Fibroblast of the aortic adventitia (primary cell): Measurements from ENCODE around the gene SLC26A9. TPM values are rescaled to one million over a fixed set of nuclear protein-coding genes. Genes with fewer than 3 reads are reported as not detected.

Source experiments
- DNase-seq: peaks from one replicate; pipeline ENCODE4 v3.0.0-alpha.2; 2010; ENCODE audit warnings: low read depth
- H3K4me3 ChIP-seq: 2 replicates; pipeline ENCODE4 v1.5.1; 2011; ENCODE audit warnings: low read depth, mild to moderate bottlenecking, control low read depth, low read length, moderate library complexity
- CTCF ChIP-seq: IDR thresholded peaks from 2 replicates; pipeline ENCODE4 v1.5.1; 2011; ENCODE audit warnings: mild to moderate bottlenecking, low read length, control low read depth, inconsistent platforms; ENCODE audit not compliant: insufficient read depth
- total RNA-seq: library from RNA; depleted of rRNA; stranded (reverse); fragments of >200 nt; gene quantifications from 2 replicates; pipeline ENCODE4 v1.2.3, GENCODE V29; 2012; ENCODE audit warnings: low replicate concordance

The SLC26A9 gene
- total RNA-seq, 1 donor: not detected

GRCh38 chr1:205949753-205950152, 6.5 kb upstream of the SLC26A9 start:
- TF ChIP-seq CTCF: no peak
- no peak overlapping the region for H3K4me3 ChIP-seq
- DNase-seq: no peak

GRCh38 chr1:205948886-205949285, 5.6 kb upstream of the SLC26A9 start:
- H3K4me3 ChIP-seq: no peak overlapping the region
- no peak for DNase-seq
- no peak for TF ChIP-seq CTCF

GRCh38 chr1:205948039-205948438, 4.8 kb upstream of the SLC26A9 start:
- no peak for TF ChIP-seq CTCF
- DNase-seq: no peak
- H3K4me3 ChIP-seq: no peak overlapping the region

GRCh38 chr1:205947024-205947423, 3.8 kb upstream of the SLC26A9 start:
- TF ChIP-seq CTCF: no peak
- DNase-seq: no peak
- H3K4me3 ChIP-seq: no peak overlapping the region

DNA sequence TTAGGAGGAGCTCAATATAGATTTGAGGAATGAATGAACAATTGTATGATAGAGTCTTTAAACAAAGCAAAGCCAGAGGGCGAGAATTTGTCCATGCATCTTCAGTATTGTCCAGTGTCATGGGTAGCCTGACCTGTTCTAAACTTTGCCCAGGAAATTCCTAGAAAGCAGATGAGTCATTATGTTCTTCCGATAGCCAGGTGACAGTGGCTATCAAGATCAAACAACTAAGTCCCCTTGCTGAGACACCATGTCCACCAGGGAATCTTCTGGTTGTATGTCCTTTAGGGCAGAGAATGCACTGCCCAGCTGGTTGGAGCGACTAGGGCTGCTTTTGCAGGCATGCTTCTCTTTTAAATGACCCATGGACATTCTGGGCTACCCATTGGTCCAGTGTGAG, 1.8 kb upstream of the SLC26A9 start:
- DNase-seq: no peak
- no peak overlapping the region for H3K4me3 ChIP-seq
- TF ChIP-seq CTCF: no peak

DNA sequence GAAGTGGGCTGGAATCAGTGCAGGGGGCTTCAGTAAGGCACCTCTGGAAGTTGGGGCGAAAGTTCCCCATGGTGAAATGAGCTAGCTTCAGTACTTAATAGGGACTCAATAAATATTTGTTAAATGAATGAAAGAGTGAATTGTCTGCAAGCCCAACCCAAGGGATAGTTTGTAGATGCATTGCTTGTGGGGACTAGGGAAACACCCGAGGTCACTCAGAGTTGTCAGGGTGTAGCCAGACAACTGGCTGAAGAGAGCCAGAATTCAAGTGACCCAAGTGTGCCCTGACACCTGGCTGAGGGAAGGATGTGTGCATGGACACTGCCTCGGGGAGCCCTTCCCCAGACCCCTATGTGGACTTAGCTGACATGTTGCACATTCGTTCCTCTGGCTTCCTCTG, 1.3 kb upstream of the SLC26A9 start:
- no peak for TF ChIP-seq CTCF
- no peak overlapping the region for H3K4me3 ChIP-seq
- DNase-seq: no peak

- DNase-seq: no peak
- no peak overlapping the region for H3K4me3 ChIP-seq
- TF ChIP-seq CTCF: no peak
Observed at GRCh38 chr1:205942631-205943159, 561 bp downstream of the SLC26A9 start.
